Ishikawa (cell line): ENCODE data around the gene UBE2R2.

ENCODE experiments used
- CEBPB ChIP-seq: IDR thresholded peaks from 2 replicates; pipeline ENCODE4 v1.6.1; 2012
- CREB1 ChIP-seq: IDR thresholded peaks from 2 replicates; pipeline ENCODE4 v1.6.1; 2012; ENCODE audit warnings: low read depth
- EGR1 ChIP-seq: IDR thresholded peaks from 2 replicates; pipeline ENCODE4 v1.6.1; 2012
- EP300 ChIP-seq: IDR thresholded peaks from 2 replicates; pipeline ENCODE4 v1.6.1; 2012; ENCODE audit warnings: borderline replicate concordance
- FOXM1 ChIP-seq: IDR thresholded peaks from 2 replicates; pipeline ENCODE4 v1.6.1; 2012; ENCODE audit warnings: low read depth, borderline replicate concordance
- NFIC ChIP-seq: IDR thresholded peaks from 2 replicates; pipeline ENCODE4 v1.6.1; 2012
- RAD21 ChIP-seq: IDR thresholded peaks from 2 replicates; pipeline ENCODE4 v1.6.1; 2012; ENCODE audit warnings: low read depth
- TAF1 ChIP-seq: IDR thresholded peaks from 2 replicates; pipeline ENCODE4 v1.6.1; 2012; ENCODE audit warnings: low read depth, mild to moderate bottlenecking
- TCF12 ChIP-seq: IDR thresholded peaks from 2 replicates; pipeline ENCODE4 v1.6.1; 2012; ENCODE audit warnings: low read depth
- TEAD4 ChIP-seq: IDR thresholded peaks from 2 replicates; pipeline ENCODE4 v1.6.1; 2012
- YY1 ChIP-seq: IDR thresholded peaks from 2 replicates; pipeline ENCODE4 v1.6.1; 2012; ENCODE audit warnings: low read depth
- ZBTB7A ChIP-seq: IDR thresholded peaks from 2 replicates; pipeline ENCODE4 v1.6.1; 2012; ENCODE audit warnings: low read depth
- TF ChIP-seq, protein P1 (sequence below): IDR thresholded peaks from 2 replicates; pipeline ENCODE4 v1.6.1; 2012
- TF ChIP-seq, protein P2 (sequence below): IDR thresholded peaks from 2 replicates; pipeline ENCODE4 v1.6.1; 2012
- TF ChIP-seq, protein P3 (sequence below): IDR thresholded peaks from 2 replicates; pipeline ENCODE4 v1.6.1; 2012; ENCODE audit warnings: low read depth, mild to moderate bottlenecking

UBE2R2 gene

DNA sequence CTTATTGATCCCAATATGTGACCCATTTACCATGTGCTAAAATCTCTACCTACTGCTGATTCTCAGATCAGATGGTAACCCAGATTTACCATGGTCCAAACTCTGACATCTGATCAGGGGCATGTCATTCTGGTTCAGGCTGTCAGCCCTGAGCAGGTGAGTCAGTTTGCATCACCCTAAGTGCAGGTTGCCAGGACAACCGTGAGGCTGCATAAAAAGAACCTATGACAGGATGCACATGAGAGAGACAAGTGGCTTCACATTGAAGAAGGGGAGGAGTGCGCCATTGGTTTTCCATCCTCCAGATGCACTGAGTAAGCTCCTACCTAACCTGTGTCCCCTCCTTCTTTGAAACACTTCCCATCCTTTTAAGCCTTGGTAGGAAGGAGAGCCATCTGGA, 22.4 kb upstream of the UBE2R2 start:
- TF ChIP-seq TCF12 (no peak), TAF1 (no peak), TEAD4 (no peak), CREB1 (no peak), NFIC (no peak), EGR1 (no peak)
- TF ChIP-seq, protein P1, sequence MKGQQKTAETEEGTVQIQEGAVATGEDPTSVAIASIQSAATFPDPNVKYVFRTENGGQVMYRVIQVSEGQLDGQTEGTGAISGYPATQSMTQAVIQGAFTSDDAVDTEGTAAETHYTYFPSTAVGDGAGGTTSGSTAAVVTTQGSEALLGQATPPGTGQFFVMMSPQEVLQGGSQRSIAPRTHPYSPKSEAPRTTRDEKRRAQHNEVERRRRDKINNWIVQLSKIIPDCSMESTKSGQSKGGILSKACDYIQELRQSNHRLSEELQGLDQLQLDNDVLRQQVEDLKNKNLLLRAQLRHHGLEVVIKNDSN: no peak
- TF ChIP-seq, protein P2, sequence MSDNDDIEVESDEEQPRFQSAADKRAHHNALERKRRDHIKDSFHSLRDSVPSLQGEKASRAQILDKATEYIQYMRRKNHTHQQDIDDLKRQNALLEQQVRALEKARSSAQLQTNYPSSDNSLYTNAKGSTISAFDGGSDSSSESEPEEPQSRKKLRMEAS: no peak
- TF ChIP-seq, protein P3, sequence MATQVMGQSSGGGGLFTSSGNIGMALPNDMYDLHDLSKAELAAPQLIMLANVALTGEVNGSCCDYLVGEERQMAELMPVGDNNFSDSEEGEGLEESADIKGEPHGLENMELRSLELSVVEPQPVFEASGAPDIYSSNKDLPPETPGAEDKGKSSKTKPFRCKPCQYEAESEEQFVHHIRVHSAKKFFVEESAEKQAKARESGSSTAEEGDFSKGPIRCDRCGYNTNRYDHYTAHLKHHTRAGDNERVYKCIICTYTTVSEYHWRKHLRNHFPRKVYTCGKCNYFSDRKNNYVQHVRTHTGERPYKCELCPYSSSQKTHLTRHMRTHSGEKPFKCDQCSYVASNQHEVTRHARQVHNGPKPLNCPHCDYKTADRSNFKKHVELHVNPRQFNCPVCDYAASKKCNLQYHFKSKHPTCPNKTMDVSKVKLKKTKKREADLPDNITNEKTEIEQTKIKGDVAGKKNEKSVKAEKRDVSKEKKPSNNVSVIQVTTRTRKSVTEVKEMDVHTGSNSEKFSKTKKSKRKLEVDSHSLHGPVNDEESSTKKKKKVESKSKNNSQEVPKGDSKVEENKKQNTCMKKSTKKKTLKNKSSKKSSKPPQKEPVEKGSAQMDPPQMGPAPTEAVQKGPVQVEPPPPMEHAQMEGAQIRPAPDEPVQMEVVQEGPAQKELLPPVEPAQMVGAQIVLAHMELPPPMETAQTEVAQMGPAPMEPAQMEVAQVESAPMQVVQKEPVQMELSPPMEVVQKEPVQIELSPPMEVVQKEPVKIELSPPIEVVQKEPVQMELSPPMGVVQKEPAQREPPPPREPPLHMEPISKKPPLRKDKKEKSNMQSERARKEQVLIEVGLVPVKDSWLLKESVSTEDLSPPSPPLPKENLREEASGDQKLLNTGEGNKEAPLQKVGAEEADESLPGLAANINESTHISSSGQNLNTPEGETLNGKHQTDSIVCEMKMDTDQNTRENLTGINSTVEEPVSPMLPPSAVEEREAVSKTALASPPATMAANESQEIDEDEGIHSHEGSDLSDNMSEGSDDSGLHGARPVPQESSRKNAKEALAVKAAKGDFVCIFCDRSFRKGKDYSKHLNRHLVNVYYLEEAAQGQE: no peak

DNA sequence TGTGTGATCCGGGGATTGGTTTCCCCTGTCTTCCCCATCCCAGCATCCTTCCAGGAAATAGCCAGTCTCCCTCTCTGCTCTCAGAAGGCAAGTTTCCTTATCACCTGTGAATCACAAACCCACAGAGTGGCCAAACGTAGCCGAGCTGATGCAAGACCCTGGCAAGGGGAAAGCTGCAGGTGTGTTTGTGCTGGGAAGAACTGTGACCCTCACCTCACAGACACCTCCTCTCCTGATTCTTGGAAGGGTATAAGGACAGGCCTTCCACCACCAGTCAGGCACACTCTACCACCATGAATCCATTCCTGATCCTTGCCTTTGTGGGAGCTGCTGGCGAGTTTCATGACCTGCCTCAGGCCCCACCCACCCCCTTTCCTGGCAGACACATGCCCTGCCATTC, 21.7 kb upstream of the UBE2R2 start, which contains the start of gene PRSS3:
Gene PRSS3, plus strand, starts transcription at position 281 of the 400 bp plus-strand sequence. Its CDS starts 13 bp downstream, at position 294.
- TF ChIP-seq CEBPB: no peak
- TF ChIP-seq TEAD4: no peak
- no peak for TF ChIP-seq FOXM1
- TF ChIP-seq, protein P3: no peak
- TF ChIP-seq YY1: no peak
- TF ChIP-seq, protein P1: no peak
- TF ChIP-seq ZBTB7A: no peak
- TF ChIP-seq CREB1: no peak
- no peak for TF ChIP-seq RAD21
- TF ChIP-seq TCF12: no peak
- TF ChIP-seq EP300: no peak
- no peak for TF ChIP-seq NFIC
- TF ChIP-seq, protein P2: no peak
- no peak for TF ChIP-seq EGR1

DNA sequence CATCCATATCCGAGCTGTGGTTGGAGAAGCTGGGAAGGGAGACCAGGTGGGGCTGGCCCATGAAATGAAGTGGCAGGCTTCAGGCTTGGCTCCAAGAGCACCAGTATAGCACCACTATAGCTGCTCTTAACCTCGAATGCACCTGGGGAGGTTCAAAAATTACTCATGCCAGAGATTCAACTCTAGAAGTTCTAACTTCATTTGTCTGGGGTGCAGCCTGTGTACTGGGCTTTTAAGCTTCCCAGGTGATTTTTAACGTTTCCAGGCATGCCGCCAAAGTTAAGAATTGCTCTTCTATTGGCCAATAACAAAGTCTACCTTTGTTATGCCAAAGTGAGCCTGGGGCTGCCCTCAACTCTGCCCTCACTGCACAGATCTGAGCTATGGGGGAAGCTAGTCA, 21.1 kb upstream of the UBE2R2 start:
- TF ChIP-seq, protein P1: no peak
- no peak for TF ChIP-seq EP300
- no peak for TF ChIP-seq TAF1
- TF ChIP-seq ZBTB7A: no peak
- no peak for TF ChIP-seq CREB1
- TF ChIP-seq NFIC: no peak
- TF ChIP-seq, protein P2: no peak
- TF ChIP-seq, protein P3: no peak
- no peak for TF ChIP-seq FOXM1
- TF ChIP-seq RAD21: no peak

DNA sequence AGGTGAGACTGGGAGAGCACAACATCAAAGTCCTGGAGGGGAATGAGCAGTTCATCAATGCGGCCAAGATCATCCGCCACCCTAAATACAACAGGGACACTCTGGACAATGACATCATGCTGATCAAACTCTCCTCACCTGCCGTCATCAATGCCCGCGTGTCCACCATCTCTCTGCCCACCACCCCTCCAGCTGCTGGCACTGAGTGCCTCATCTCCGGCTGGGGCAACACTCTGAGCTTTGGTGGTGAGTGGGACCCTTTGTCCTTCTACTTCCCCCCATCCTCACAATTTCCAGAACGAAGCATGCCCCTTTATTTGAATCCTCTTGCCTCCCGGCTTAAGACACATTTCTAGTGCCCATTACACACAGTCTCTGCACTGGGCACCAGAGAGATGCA, 19.1 kb upstream of the UBE2R2 start:
- no peak for TF ChIP-seq EP300
- TF ChIP-seq EGR1: no peak
- TF ChIP-seq TEAD4: no peak
- TF ChIP-seq, protein P3: no peak
- TF ChIP-seq FOXM1: no peak
- TF ChIP-seq, protein P1: no peak
- TF ChIP-seq RAD21: no peak
- TF ChIP-seq TCF12: no peak
- no peak for TF ChIP-seq CREB1
- TF ChIP-seq NFIC: no peak
- no peak for TF ChIP-seq CEBPB
- TF ChIP-seq TAF1: no peak
- TF ChIP-seq YY1: no peak
